SIG-M5 (cell line): ENCODE measurements around the gene MGMT.

Source experiments
- DNase-seq: peaks from one replicate; lab custom pipeline; 2025; lab: John Stamatoyannopoulos, UW

MGMT gene

DNA sequence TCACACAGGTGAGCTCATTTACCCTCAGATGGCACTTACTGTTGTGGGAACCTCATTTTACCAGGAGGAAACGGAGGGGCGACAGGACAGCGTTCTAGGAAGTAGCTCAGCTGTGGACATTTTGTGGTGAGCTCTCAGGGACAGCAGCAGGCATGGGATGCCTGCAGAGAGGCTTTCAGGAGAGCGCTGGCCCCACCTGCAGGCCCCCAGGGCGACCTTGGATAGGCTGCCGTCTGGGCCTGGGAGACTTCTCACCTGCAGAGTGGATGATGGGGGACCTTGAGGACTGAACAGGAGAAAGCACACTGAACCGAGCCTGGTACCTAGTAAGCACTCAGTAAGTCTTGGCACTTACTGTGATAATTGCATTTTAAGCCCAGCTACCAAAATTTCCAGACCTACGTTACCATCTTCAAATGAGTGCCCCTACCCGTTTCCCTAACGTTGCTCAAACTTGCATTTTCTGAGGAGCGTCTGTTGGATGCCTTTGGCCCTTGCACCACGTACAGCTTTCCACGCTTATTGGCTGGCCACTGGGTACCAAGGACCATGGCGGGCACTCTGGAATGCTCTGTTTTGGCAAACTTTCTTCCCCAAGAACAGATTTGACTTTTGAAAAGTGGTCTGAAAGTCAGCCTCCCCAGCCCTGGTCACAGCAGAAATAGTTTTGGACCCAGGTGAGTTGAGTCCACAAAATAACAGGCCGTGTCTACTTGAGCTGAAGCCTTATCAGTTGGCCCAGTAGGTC lies 273.7 kb downstream of the MGMT start:
- DNase-seq = no peak

DNA sequence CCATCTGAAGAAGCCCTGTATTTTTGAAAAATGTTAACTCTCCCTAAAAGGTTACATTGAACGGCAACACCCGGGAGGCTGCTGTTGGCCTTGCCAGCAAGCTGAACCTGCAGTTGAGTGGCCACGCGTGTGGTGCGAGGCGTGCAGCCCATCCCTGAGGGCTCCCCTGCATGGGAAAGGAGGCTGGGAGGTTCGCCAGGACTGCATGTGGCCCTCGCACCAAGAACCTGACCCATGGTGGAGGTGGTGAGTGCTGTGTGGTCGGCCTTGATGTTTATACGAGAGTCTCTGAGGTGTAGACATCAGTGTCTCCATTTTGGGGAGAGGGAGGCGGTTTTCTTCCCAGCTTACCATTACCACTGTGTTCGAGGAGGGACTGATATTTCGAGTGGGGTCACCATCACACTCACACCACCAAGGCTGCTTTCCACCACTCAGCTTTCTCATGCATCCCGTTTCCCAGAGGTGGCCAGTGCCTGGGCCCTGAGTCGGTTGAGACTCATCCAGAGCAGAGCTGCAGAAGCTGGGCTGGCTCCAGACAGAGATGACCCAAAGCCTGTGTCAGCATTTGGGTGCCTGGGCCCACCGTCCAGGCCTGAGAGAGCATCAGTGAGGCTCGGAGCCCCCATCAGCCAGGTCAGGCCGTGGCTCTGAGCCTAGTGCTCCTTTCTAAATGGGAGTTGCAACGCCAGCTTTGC lies 274.4 kb downstream of the MGMT start:
- DNase-seq = no peak

DNA sequence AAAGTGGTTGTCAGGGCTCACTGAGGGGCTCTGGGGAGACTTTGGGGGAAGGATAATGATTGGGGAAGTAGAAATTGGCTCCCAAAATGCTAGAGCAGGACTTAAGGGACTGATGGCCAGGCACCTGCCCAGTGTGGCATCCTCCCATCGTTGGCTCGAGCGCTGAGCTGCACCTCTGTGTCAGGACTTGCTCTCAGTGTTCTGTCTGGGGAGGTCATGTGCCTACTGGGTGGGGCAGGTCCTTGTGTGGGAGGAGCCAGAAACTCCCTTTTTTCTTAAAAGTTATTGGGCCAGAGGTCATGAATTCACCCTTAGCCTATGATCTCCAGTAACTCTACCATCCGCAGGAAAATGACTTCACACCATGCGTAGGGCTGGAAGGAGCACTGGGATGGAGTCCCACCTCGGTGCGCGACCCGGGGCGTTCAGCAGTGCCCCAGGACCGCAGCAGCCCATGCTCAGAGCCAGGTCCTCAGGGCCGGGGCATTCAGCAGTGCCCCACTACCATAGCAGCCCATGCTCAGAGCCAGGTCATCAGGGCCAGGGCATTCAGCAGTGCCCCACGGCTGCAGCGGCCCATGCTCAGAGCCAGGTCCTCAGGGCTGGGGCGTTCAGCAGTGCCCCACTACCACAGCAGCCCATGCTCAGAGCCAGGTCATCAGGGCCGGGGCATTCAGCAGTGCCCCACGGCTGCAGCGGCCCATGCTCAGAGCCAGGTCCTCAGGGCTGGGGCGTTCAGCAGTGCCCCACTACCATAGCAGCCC lies 275.1 kb downstream of the MGMT start:
- DNase-seq = no peak

DNA sequence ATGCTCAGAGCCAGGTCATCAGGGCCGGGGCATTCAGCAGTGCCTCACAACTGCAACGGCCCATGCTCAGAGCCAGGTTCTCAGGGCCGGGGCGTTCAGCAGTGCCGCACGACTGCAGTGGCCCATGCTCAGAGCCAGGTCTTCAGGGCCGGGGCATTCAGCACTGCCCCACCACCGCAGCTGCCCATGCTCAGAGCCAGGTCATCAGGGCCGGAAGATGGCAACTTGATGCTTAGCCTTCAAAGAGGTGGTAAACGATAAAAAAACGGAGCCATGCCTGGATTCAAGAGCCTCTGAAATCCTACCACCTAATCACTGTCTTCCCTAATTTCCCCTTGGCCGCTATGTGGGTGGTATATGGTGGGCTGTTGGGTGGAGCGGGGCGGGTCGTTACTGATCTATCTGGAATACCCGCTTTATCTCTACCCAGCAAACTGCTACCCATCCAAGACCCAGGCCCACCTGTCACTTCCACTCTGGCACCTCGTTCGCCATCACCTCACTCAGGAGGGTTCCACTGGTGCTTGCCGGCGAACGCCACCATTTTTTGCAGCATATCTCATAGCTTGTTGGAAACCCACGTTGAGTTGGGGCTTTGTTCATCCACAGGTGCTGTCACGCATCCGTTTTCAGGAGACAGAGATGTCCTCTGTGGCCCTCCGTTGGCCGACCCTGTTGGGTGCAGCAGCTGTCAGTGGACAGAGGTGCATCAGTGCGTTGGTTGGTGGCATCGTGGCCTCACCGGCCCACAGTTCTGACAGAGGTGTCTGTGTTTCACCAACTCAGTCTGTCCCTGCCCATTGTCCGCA lies 275.9 kb downstream of the MGMT start:
- no peak for DNase-seq

DNA sequence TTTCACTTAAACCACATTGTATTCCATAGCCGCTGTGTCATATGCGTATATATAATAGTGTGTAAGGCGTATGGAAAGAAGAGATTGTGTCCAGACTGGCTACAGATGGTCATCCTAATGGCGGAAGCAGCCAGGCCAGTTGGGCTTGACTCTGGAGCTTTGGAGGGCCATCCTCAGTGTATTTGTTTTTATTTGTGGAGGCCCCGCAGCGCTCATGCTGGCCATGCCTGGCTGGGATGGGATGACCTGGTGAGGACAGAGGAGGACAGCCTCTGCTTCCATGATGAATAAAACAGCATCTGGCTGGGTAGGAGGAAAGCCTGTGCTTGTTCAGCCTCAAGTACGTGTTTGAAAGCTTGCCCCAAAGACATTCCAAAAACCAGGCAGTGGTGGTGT lies 276.7 kb downstream of the MGMT start:
- no peak for DNase-seq

DNA sequence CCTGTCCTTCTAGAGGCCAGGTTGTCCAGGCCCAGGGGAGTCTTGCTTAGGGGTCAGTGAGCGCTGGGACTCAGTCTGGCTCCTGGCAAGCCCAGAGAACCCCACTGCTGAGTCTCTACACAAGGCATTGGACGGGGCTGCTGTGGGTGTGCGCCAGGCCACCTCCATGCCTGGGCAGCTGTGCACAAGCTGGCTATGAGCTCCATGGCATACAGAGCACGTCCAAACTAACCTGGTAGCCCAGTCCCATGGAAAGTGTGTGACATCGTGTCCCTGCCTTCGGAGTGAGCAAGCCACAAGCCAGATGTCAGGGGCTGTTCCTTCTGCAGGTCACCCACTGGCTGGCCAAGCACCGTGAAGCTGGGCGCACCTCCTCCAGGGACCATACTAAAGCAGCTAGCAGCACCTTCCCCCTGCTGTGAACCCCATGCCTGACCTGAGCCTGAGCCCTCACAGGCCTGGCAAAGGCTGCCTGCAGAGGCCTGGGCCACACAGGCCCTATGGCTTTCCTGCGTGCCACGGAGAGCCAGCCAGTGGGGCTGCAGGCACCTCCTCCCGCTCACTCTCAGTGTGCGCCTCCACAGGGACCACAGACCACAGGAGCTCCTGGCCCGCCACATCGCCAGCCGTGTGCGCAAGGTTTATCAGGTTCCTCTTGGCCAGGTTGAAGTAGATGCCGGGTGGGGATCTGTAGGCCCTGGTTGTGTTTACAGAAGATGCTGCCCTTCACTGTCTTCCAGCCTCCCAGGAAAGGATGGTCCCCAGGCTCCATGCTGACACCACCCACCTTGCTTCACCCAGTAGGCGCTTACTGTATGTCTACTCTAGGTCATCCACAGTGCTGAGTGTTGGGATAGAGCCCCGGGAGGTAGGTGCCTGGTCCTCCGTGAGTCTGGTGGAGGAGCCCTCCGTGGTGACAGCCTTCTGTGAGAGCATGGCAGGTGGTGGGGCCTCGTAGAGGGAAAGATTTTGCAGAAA lies 277.4 kb downstream of the MGMT start:
- DNase-seq = no peak

DNA sequence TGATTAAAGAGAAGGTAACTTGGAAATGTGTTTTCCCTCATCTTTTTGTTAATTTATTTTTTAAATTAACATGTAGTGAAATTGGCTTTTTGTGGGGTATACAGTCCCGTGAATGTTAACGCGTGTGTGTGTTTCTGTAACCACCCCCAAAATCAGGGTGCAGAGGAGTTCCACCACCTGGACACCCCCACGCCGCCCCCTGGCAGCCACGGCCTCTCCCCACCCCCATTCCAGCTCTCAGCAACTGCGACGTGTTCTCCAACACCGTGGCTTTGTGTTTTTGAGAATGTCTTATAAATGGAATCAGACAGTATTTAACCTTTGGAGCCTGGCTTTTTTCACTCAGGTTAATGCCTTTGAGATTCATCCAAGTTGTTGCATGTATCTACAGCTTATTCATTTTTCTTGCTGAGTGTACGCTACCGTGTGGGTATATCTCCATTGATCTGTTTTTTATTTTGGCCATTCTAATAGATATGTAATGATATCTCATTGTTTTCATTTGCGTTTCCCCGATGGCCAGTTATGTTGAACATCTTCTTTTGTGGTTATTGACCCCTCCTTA lies 278.2 kb downstream of the MGMT start:
- DNase-seq = no peak

DNA sequence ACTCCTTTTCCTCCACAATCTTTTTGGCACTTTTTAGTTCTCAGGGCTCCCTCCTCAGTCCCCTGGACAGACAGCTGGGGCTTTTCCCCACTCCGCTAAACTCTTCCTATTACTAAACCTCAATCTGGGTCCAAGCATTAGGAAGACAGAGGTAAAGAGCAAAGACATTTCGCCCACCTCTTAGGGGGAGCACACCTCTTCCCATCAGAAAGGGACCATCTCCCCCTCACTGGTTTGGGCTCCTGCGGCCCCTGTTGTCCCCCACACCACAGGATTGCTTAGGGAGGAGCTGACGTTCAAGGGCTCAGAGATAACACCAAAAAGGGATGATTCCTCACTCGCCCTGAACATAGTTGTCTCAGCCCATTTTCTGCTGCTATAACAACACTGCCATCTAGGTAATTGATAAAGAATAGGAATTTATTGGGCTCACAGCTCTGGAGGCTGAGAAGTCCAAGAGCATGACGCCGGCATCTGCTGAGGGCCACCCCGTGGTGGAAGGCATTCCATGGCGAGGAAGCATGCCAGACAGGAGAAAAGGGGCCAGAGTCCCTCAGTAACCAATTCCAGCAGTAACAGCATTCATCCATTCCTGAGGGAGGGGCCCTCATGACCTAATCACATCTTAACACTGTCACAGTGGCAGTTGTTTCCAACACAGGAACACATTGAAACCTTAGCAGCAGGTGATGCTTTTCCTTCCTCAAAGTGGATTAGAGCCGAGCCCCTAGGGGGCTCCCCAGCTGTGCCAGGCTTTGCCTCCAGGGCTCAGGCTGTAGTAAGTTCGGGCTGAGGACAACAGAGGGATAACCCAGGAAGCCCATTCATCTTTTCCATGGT lies 287.4 kb downstream of the MGMT start:
- no peak for DNase-seq

DNA sequence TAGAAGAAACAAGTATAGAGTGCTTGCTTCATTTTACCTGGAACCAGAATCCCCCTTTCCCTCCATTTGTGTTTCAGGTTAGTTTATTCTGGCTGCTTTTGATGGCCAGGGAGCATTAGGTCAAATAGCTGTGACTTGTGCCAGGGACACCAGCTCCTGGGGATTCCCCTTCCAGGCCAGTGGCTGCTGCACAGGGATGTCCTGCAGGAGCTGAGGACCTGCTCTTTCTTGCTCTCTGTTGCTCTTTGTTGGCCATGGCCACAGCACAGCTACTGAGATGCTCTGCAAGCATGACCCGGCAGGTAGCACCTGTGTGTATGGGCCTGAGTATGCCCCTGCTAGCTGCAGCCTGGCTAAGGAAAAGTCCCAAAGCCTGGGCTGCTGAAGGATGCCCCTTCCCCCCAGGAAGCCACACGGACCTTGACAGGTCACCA lies 288.1 kb downstream of the MGMT start:
- no peak for DNase-seq

DNA sequence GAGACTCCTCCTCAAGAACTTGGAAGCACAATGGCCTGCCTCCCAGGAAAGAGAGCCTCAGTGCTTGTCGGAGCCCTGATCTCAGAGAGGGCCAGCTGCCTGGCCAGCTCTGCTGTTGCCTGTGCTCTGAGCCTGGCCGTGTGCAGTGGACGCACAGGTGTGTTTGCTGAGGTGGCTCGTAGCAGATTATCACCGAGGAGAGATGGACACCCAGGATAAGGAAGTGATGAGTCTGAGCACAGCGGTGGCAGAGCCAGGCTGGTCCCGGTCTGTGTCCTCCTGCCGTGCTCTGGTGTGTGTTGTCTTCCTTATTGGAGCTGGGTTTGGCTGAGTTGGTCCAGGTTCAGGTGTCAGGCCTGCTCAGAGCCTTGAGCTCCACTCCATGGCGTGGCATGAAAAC lies 288.6 kb downstream of the MGMT start:
- no peak for DNase-seq

DNA sequence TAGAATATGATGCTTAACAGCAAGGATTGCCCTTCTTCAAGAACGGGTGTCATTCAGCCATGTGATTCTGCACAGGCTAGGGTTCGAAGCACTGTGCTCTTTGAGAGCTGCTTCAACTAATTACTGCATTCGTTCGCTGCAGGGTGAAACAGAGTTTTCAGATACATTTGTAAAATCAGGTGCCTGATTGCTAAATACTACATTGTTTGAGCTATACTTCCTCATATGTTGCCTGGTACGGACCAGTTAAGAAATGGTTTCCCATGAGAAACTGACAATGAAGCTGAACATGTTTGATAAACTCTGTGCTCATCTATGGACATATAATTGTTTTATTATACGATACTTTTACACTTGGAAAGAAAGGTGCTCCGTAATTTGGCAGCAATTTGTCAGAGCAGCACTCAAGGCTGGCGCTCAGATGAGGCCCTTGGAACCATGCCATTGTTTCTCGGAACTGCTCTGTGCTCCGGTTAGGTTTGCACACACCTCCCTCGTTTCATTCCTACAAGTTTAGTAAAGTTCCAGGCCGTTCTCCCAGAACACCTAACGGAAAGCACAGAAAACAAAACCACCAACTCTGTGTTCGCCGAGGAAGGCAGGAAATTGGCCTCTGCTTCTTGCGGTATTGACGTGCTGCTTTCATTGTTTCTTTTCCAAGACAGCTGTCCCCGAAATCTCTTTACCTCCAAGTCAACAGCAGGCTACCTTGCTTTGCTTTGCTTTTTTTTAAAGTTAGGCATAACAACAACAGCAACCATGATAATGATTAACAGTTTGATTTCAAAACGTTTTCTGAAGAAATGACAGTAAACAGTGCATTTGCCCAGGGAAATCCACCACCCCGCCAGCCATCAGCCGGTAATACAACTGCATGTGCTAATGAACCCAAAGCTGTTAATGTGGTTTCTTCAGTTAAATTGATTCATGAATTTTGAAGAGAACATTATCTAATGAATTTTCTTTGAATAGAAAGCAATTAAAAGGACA lies 290.2 kb downstream of the MGMT start:
- no peak for DNase-seq

DNA sequence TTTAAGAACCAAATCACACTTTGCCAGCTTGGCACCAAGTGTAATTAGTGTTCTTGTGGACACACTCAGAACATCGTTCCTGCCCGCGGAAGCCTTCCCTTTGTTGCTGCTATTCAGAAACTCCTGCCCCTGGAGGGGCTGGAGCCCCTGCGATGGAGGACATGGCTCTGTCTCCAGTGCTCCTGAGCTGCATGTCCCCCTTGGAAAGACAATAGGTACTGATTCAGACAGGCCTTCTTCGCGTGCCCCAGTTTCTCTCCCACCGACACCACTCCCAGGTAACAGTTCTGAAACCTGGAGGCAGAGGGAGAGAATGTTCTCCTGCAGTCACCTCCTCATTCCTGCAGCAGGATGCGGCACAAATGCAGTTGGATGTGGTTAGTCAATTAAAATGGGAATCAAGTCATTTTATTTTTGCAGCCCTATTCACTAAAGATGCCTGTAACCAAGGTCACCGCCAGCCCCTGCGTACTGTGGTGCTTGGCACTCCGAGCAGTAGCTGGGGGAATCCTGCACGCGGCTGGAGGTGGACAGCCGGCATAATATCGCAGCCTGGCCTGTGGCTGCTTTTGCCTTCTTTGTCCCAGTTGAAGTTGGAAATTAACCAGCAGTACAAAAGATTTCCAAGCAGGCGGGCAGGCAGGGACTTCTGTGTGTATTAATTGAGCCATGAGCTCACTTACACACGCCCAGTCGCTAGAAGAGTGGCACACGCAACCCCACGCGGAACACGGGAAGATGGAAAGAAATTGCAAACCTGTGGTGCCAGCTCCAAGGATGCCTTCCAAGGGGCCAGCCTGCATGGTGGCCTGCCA lies 291.4 kb downstream of the MGMT start:
- DNase-seq = no peak

DNA sequence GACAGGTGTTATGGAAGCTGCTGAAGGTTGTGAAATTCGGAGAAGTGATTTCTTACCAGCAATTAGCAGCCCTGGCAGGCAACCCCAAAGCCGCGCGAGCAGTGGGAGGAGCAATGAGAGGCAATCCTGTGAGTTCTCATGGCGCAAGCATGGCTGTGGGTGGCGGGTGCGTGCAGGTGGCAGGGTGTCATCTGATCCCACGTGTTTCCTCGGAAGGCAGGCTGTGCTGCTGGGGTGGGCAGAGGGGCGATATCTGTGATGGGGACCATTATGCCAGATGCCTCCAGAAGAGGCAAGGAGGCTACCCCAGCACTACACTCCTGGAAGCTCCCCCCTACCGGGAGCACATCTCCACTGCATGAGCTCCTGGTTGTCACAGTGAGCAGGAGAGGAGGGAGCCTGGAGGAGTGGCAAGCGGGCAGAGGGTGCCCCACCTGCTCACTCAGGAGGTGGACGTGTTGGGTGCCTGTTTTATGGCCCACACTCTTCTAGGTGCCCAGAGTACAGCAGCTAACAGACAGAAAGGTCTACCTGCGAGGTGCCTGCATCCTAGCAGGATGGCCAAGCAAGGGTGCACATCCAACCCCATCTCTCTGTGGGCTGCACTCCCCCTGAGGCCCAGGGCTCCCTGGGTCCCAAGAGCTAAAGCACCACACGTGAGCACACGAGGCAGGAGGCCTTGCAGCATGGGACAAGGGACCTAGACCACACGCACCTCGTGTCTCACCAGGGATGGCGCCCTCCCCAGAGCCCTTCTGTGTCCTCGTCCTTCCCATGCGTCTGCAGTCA lies 292.4 kb downstream of the MGMT start:
- DNase-seq = no peak

DNA sequence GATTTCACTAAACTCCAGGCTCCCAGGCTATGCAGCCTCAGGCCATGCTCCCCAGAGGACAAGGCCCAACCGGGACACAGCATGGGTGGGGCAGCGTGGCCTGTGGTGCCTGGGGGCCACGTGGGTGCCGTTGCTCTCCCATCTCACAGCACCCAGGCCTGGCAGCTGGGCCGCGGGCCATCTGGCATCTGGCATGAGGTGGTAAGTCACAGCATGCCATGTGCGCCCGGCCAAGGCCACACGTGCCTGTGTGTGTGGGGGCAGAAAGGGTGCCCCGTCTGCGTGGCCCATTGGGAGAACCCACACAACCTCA lies 292.9 kb downstream of the MGMT start:
- no peak for DNase-seq

DNA sequence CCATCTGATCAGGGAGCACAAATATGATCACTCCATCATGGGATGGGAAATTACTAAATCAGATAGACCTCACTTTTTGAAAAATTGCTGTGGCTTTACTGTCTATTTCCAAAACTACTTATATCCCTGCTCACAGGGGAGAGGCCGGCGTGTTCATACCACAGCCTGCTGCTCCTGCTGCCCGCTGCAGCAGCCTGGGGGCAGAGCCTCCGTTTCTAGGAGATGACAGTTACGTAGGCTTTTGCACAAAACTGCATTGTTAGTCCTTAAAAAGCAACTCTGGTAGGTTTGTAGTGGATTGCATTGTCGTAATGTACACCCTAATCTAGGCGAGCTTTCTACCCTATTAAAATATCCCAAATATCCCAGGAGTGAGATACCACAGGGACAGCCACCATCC lies 293.4 kb downstream of the MGMT start:
- DNase-seq = no peak

DNA sequence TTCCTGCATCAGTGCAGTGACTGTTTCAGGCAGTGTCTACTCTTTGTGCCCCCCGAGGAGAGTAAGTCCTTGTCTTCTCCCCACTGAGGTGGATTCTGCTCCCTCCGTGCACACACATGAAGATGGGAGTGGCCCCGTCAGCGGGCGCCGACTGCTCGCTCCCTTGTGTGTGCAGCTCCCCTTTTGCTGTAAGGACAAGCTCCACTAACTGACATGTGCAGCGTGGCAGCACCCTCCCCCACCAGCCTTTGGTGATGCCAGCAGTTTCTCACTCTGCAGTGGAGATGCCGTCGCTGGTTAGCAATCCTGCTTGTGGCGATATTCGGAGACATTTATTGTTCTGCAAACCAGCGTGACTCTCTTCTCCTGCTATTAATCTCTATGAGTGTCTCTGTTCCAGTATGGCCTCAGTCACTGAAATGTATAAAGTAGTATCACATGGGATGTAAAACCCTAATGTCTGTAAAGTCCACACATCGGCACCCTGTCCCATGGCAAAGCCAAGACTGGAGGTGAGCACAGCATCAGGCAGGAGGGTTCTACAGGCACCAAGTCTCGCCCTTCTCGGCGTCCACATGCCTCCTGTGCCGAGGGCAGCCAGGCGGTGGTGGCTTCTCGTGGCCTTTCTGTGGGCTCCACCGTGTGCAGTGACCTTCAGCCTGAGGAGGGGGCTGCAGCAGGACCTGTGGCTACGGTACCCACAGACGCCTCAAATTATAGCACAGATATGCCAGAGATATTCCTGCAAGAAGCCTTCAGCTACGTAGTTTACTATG lies 294.3 kb downstream of the MGMT start:
- no peak for DNase-seq
